Measurements from ENCODE around the gene DAPL1. TPM values are rescaled to one million over a fixed set of nuclear protein-coding genes. Genes with fewer than 3 reads are reported as not detected.

The DAPL1 gene
- total and polyA plus RNA-seq, 2 experiments from 2014 or later = not detected

- no peaks in the 10 kb centered on the region for H3K27me3 ChIP-seq
- no peak for TF ChIP-seq CTCF (IDR thresholded peaks at IDR 0.05; ENCODE audit: low read depth, low read length)
- no peaks in the 10 kb centered on the region for H3K9me3 ChIP-seq (ENCODE audit: low read depth)
- no peaks in the 10 kb centered on the region for H3K36me3 ChIP-seq
- no peak overlapping the region for H3K27ac ChIP-seq
- no peak overlapping the region for H3K4me3 ChIP-seq
- peaks cover 23% of the 10 kb centered on the region for H3K4me1 ChIP-seq (ENCODE audit: low read depth)
- DNase-seq (ENCODE audit: low read depth in 1 of 2, low spot score in 1 of 2) = peak in 1 of 2 donors; percentile 30
These were observed 23.4 kb downstream of the DAPL1 start for GRCh38 chr2:158818511-158818910.

GRCh38 chr2:158822193-158822592 lies 27.1 kb downstream of the DAPL1 start:
- Histone ChIP-seq H3K4me1 (ENCODE audit: low read depth) (peaks cover 23% of the 10 kb centered on the region), H3K27me3 (no peaks in the 10 kb centered on the region), H3K27ac (peak overlapping the region; percentile 70), H3K9me3 (ENCODE audit: low read depth) (no peaks in the 10 kb centered on the region), H3K36me3 (no peaks in the 10 kb centered on the region), H3K4me3 (no peak overlapping the region)
- DNase-seq (ENCODE audit: low read depth in 1 of 2, low spot score in 1 of 2) = peak; percentile 23 to 88
- TF ChIP-seq CTCF (IDR thresholded peaks at IDR 0.05; ENCODE audit: low read depth, low read length) = no peak

- H3K36me3 ChIP-seq = no peaks in the 10 kb centered on the region
- no peak for TF ChIP-seq CTCF (IDR thresholded peaks at IDR 0.05; ENCODE audit: low read depth, low read length)
These were observed 28.5 kb downstream of the DAPL1 start for GRCh38 chr2:158823486-158824237.

GRCh38 chr2:158825021-158825420 lies 29.9 kb downstream of the DAPL1 start:
- H3K9me3 ChIP-seq (ENCODE audit: low read depth) = no peaks in the 10 kb centered on the region
- no peak overlapping the region for H3K27ac ChIP-seq
- TF ChIP-seq CTCF (IDR thresholded peaks at IDR 0.05; ENCODE audit: low read depth, low read length) = no peak
- H3K36me3 ChIP-seq = no peaks in the 10 kb centered on the region
- DNase-seq (ENCODE audit: low read depth in 1 of 2, low spot score in 1 of 2) = no peak
- H3K27me3 ChIP-seq = no peaks in the 10 kb centered on the region
- H3K4me3 ChIP-seq = no peak overlapping the region
- H3K4me1 ChIP-seq (ENCODE audit: low read depth) = peaks cover 29% of the 10 kb centered on the region

More at GRCh38 chr2:158823486-158824237, 28.5 kb downstream of the DAPL1 start:
- DNase-seq (ENCODE audit: low read depth in 1 of 2, low spot score in 1 of 2) = no peak
- Histone ChIP-seq H3K4me3 (no peak overlapping the region), H3K27ac (no peak overlapping the region), H3K27me3 (no peaks in the 10 kb centered on the region), H3K9me3 (ENCODE audit: low read depth) (no peaks in the 10 kb centered on the region), H3K4me1 (ENCODE audit: low read depth) (peaks cover 29% of the 10 kb centered on the region)

GRCh38 chr2:158826965-158827364 lies 31.8 kb downstream of the DAPL1 start:
- no peak overlapping the region for H3K4me3 ChIP-seq
- peaks cover 15% of the 10 kb centered on the region for H3K4me1 ChIP-seq (ENCODE audit: low read depth)
- H3K36me3 ChIP-seq = no peaks in the 10 kb centered on the region
- no peak for TF ChIP-seq CTCF (IDR thresholded peaks at IDR 0.05; ENCODE audit: low read depth, low read length)
- no peaks in the 10 kb centered on the region for H3K27me3 ChIP-seq
- no peaks in the 10 kb centered on the region for H3K9me3 ChIP-seq (ENCODE audit: low read depth)
- DNase-seq (ENCODE audit: low read depth in 1 of 2, low spot score in 1 of 2) = no peak
- no peak overlapping the region for H3K27ac ChIP-seq
